Fibroblast of gingiva (primary cell): ENCODE measurements around the gene AQP7.
"Not testable (repeated sequence)": the region's sequence is repeated elsewhere in the genome, so short reads cannot be mapped to it uniquely, and the experiment has no call there.

Experiments used
- DNase-seq: peaks from one replicate; pipeline ENCODE4 v3.0.0-alpha.2; 2011; ENCODE audit warnings: low read depth

The AQP7 gene

GRCh38 chr9:33374634-33375237 is 27.6 kb downstream of the AQP7 start:
- DNase-seq: peak; percentile 66

- no peak for DNase-seq
Measured at GRCh38 chr9:33374190-33374589, 28.2 kb downstream of the AQP7 start.

GRCh38 chr9:33372900-33373299 is 29.5 kb downstream of the AQP7 start:
- no peak for DNase-seq

- no peak for DNase-seq
Measured at GRCh38 chr9:33366979-33367480, 35.3 kb downstream of the AQP7 start.

GRCh38 chr9:33364814-33365213 is 37.6 kb downstream of the AQP7 start:
- DNase-seq: not testable (repeated sequence)

- DNase-seq: no peak
Measured at GRCh38 chr9:33364127-33364526, 38.2 kb downstream of the AQP7 start.

GRCh38 chr9:33358641-33359040 is 43.7 kb downstream of the AQP7 start:
- not testable (repeated sequence) for DNase-seq

GRCh38 chr9:33355933-33356332 is 46.4 kb downstream of the AQP7 start:
- DNase-seq: no peak

GRCh38 chr9:33354651-33355211 is 47.6 kb downstream of the AQP7 start:
- no peak for DNase-seq

- DNase-seq: no peak
Measured at GRCh38 chr9:33351547-33351946, 50.8 kb downstream of the AQP7 start.

GRCh38 chr9:33350310-33350709 is 52.1 kb downstream of the AQP7 start:
- DNase-seq: peak; percentile 94

- DNase-seq: peak; percentile 14
Measured at GRCh38 chr9:33349743-33350142, 52.6 kb downstream of the AQP7 start.

GRCh38 chr9:33348998-33349397 is 53.4 kb downstream of the AQP7 start:
- DNase-seq: no peak

GRCh38 chr9:33346564-33346963 is 55.8 kb downstream of the AQP7 start:
- DNase-seq: no peak

- no peak for DNase-seq
Measured at GRCh38 chr9:33344145-33344544, 58.2 kb downstream of the AQP7 start.

- no peak for DNase-seq
Measured at GRCh38 chr9:33341182-33341581, 61.2 kb downstream of the AQP7 start.

- no peak for DNase-seq
Measured at GRCh38 chr9:33340186-33340585, 62.2 kb downstream of the AQP7 start.
